Nephron progenitor cell (in vitro differentiated cells): ENCODE measurements around the gene PCBP3.

ENCODE experiments used
- DNase-seq: peaks from one replicate; pipeline ENCODE4 v3.0.0; 2021
- H3K27ac Mint-ChIP-seq: 2 replicates; pipeline ENCODE4 v1.8.0; 2021; ENCODE audit warnings: mild to moderate bottlenecking, moderate library complexity, mixed read lengths
- H3K27me3 Mint-ChIP-seq: 2 replicates; pipeline ENCODE4 v1.8.0; 2021; ENCODE audit warnings: mild to moderate bottlenecking, low read depth, mixed read lengths; ENCODE audit not compliant: poor library complexity
- H3K36me3 Mint-ChIP-seq: 2 replicates; pipeline ENCODE4 v1.8.0; 2021; ENCODE audit warnings: low read depth, mixed read lengths
- H3K4me1 Mint-ChIP-seq: 2 replicates; pipeline ENCODE4 v1.8.0; 2021; ENCODE audit warnings: mixed read lengths
- H3K4me3 Mint-ChIP-seq: 2 replicates; pipeline ENCODE4 v1.8.0; 2021; ENCODE audit warnings: mild to moderate bottlenecking, moderate library complexity, mixed read lengths
- H3K9me3 Mint-ChIP-seq: 2 replicates; pipeline ENCODE4 v1.8.0; 2021; ENCODE audit warnings: mild to moderate bottlenecking, moderate library complexity, mixed read lengths
- CTCF ChIP-seq: fragments of 200-600 bp; sonication (generic); IDR thresholded peaks from 2 replicates; pipeline ENCODE4 v1.5.0; 2021; ENCODE audit warnings: antibody characterized with exemption

The PCBP3 gene

GRCh38 chr21:45824546-45825215, 181.2 kb downstream of the PCBP3 start:
- DNase-seq: no peak
- Mint-ChIP-seq H3K27ac (no peak overlapping the region), H3K4me3 (no peak overlapping the region), H3K4me1 (peaks cover 55% of the 10 kb centered on the region), H3K9me3 (no peaks in the 10 kb centered on the region), H3K27me3 (peaks cover 19% of the 10 kb centered on the region), H3K36me3 (no peaks in the 10 kb centered on the region)
- TF ChIP-seq CTCF: no peak

- Mint-ChIP-seq H3K4me1 (peaks cover 57% of the 10 kb centered on the region), H3K4me3 (no peak overlapping the region), H3K27ac (no peak overlapping the region), H3K36me3 (no peaks in the 10 kb centered on the region), H3K9me3 (no peaks in the 10 kb centered on the region), H3K27me3 (peaks cover 19% of the 10 kb centered on the region)
- no peak for DNase-seq
- TF ChIP-seq CTCF: no peak
These were observed 181.7 kb downstream of the PCBP3 start for GRCh38 chr21:45825219-45825618.

GRCh38 chr21:45826676-45827301, 183.3 kb downstream of the PCBP3 start:
- peaks cover 57% of the 10 kb centered on the region for H3K4me1 Mint-ChIP-seq
- H3K27ac Mint-ChIP-seq: no peak overlapping the region
- H3K9me3 Mint-ChIP-seq: no peaks in the 10 kb centered on the region
- H3K27me3 Mint-ChIP-seq: peaks cover 19% of the 10 kb centered on the region
- no peak overlapping the region for H3K4me3 Mint-ChIP-seq
- no peak for DNase-seq
- no peak for TF ChIP-seq CTCF
- no peaks in the 10 kb centered on the region for H3K36me3 Mint-ChIP-seq

- no peaks in the 10 kb centered on the region for H3K36me3 Mint-ChIP-seq
- H3K27me3 Mint-ChIP-seq: peaks cover 19% of the 10 kb centered on the region
- H3K4me3 Mint-ChIP-seq: no peak overlapping the region
- H3K9me3 Mint-ChIP-seq: no peaks in the 10 kb centered on the region
- no peak for TF ChIP-seq CTCF
- no peak overlapping the region for H3K27ac Mint-ChIP-seq
- peaks cover 57% of the 10 kb centered on the region for H3K4me1 Mint-ChIP-seq
- no peak for DNase-seq
These were observed 183.8 kb downstream of the PCBP3 start for GRCh38 chr21:45827302-45827692.

- H3K27me3 Mint-ChIP-seq: peaks cover 19% of the 10 kb centered on the region
- no peak overlapping the region for H3K27ac Mint-ChIP-seq
- H3K36me3 Mint-ChIP-seq: no peaks in the 10 kb centered on the region
- no peak for TF ChIP-seq CTCF
- H3K4me3 Mint-ChIP-seq: no peak overlapping the region
- H3K4me1 Mint-ChIP-seq: peaks cover 58% of the 10 kb centered on the region
- no peaks in the 10 kb centered on the region for H3K9me3 Mint-ChIP-seq
- DNase-seq: no peak
These were observed 184.5 kb downstream of the PCBP3 start for GRCh38 chr21:45827881-45828579.
